Measurements from ENCODE around the gene MYRIP.

Gene MYRIP

GRCh38 chr3:39896184-39896583, 86.8 kb downstream of the MYRIP start:
- TF ChIP-seq MAX (IDR thresholded peaks at IDR 0.05; ENCODE audit: low read depth, low read length) (no peak), MYC (IDR thresholded peaks at IDR 0.05; ENCODE audit: low read depth, low read length) (no peak), POLR2A (IDR thresholded peaks at IDR 0.05; ENCODE audit: extremely low read depth, insufficient read length) (no peak), CTCF (IDR thresholded peaks at IDR 0.05; ENCODE audit: low read depth, low read length) (no peak)
- no peak overlapping the region for H3K4me3 ChIP-seq (ENCODE audit: low read depth, low read length)
- no peak for DNase-seq (ENCODE audit: low read depth)

- TF ChIP-seq CTCF (IDR thresholded peaks at IDR 0.05; ENCODE audit: low read depth, low read length), result no peak
- no peak for TF ChIP-seq MAX (IDR thresholded peaks at IDR 0.05; ENCODE audit: low read depth, low read length)
- TF ChIP-seq MYC (IDR thresholded peaks at IDR 0.05; ENCODE audit: low read depth, low read length), result no peak
- TF ChIP-seq POLR2A (IDR thresholded peaks at IDR 0.05; ENCODE audit: extremely low read depth, insufficient read length), result no peak
- no peak overlapping the region for H3K4me3 ChIP-seq (ENCODE audit: low read depth, low read length)
- DNase-seq (ENCODE audit: low read depth), result no peak
Measured at GRCh38 chr3:39900462-39901002, 91.1 kb downstream of the MYRIP start.

GRCh38 chr3:39903253-39903652, 93.8 kb downstream of the MYRIP start:
- no peak overlapping the region for H3K4me3 ChIP-seq (ENCODE audit: low read depth, low read length)
- TF ChIP-seq MYC (IDR thresholded peaks at IDR 0.05; ENCODE audit: low read depth, low read length) (no peak), POLR2A (IDR thresholded peaks at IDR 0.05; ENCODE audit: extremely low read depth, insufficient read length) (no peak), MAX (IDR thresholded peaks at IDR 0.05; ENCODE audit: low read depth, low read length) (no peak), CTCF (IDR thresholded peaks at IDR 0.05; ENCODE audit: low read depth, low read length) (no peak)
- no peak for DNase-seq (ENCODE audit: low read depth)

GRCh38 chr3:39905788-39906187, 96.4 kb downstream of the MYRIP start:
- TF ChIP-seq CTCF (IDR thresholded peaks at IDR 0.05; ENCODE audit: low read depth, low read length) (no peak), MAX (IDR thresholded peaks at IDR 0.05; ENCODE audit: low read depth, low read length) (no peak), POLR2A (IDR thresholded peaks at IDR 0.05; ENCODE audit: extremely low read depth, insufficient read length) (no peak), MYC (IDR thresholded peaks at IDR 0.05; ENCODE audit: low read depth, low read length) (no peak)
- DNase-seq (ENCODE audit: low read depth), result no peak

GRCh38 chr3:39907981-39908380, 98.6 kb downstream of the MYRIP start:
- TF ChIP-seq CTCF (IDR thresholded peaks at IDR 0.05; ENCODE audit: low read depth, low read length) (no peak), MAX (IDR thresholded peaks at IDR 0.05; ENCODE audit: low read depth, low read length) (no peak), POLR2A (IDR thresholded peaks at IDR 0.05; ENCODE audit: extremely low read depth, insufficient read length) (no peak), MYC (IDR thresholded peaks at IDR 0.05; ENCODE audit: low read depth, low read length) (no peak)
- no peak for DNase-seq (ENCODE audit: low read depth)
- no peak overlapping the region for H3K4me3 ChIP-seq (ENCODE audit: low read depth, low read length)

More at GRCh38 chr3:39905788-39906187, 96.4 kb downstream of the MYRIP start:
- no peak overlapping the region for H3K4me3 ChIP-seq (ENCODE audit: low read depth, low read length)
